ENCODE results near the gene TEKTIP1.

Gene TEKTIP1

DNA sequence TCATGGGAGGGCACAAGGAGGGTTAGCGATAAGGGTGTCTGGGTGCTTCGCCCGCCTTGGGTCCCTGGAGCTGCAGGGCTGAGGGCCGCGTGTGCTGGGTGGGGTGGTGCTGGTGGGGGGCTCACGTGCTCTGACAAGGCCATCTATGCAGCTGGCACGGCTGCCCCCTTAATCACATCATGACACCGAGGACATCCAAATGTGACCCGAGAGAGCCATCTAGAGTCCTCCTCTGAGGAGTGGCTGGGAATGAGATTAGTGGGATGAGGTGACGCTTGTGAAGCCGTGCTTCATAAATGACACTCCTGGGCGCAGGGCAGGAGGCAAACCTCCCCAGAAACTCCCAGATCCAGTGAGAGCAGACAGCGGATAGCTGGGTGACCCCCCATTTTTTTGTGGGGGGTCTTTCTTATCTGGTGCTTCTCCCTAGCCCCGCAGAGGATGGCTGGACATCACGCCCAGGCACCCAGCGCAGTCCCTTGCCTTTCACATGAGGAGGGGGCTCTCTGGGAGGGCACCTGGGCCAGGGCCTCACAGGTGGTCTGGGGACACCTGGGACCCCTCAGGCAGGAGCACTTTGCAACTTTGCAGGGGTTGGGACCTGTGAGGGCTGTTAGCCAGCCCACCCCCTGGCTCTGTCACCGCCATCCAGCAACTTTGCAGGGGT lies 26.3 kb upstream of the TEKTIP1 start:
- H3K4me1 ChIP-seq: peaks cover 66 to 92% (median 84%) of the 10 kb centered on the region in 10 experiments
- no peak overlapping the region for H3K4me3 ChIP-seq
- no peak overlapping the region for H3K27ac ChIP-seq
- peaks cover 97 to 99% (median 98%) of the 10 kb centered on the region in 11 experiments for H4K20me1 ChIP-seq
- peak overlapping the region in 9 of 11 experiments; percentile 8 to 97 (median 87); a peak in 12 of 22 replicates for H3K4me2 ChIP-seq
- no peak for TF ChIP-seq Cebpa-rat (IDR thresholded peaks at IDR 0.05)
- peaks cover 19 to 62% (median 42%) of the 10 kb centered on the region in 11 experiments for H3K36me3 ChIP-seq
- H3K27me3 ChIP-seq: no peaks in the 10 kb centered on the region
- peak overlapping the region in 3 of 11 experiments; percentile 1 to 46 (median 14); a peak in 3 of 22 replicates for H3K9ac ChIP-seq
- no peaks in the 10 kb centered on the region for H3K9me3 ChIP-seq (replicated peaks in 1 of 11)

DNA sequence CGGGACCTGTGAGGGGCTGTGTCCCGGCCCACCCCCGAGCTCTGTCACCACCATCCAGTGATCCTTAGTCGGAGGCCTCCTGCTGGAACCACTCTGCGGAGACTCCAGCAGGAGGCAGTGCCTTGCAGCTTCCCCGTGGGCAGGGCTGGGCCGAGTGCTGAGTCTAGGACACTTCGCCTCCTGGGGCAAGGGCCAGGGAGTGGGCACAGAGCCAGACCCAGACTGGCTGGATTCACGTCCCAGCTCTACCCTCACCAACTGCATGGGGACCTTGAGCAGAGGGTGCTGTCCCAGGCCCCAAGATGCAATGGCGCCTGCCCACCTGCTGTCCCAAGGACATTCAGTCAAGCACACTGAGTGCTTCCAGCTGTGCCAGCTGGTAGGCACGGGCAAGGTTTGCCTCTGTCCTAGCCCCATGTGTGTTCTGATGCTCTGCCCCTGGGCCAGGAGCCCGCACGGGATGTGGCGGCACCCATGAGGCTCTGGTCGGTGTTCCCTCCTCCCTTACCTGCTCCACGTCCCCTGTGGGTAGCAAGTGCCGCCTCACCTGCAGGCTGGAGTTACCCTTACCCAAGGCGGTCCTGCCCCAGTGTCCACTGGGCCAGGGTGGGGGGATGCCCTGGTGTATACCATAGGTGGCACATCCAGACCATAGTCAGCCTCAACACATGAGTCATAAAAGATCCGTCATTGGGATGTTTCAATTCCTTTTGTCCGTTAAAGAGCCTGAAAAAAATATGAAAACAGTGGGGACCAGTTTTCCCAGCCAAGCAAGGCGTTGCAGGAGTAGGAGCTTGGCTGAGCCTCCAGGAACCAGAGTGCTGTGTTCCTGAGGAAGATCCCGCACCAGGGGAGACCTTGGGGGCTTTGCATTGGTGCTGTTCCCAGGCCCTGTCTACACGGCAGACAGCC lies 25.5 kb upstream of the TEKTIP1 start:
- peaks cover 19 to 59% (median 40%) of the 10 kb centered on the region in 11 experiments for H3K36me3 ChIP-seq
- H3K4me3 ChIP-seq: no peak overlapping the region

DNA sequence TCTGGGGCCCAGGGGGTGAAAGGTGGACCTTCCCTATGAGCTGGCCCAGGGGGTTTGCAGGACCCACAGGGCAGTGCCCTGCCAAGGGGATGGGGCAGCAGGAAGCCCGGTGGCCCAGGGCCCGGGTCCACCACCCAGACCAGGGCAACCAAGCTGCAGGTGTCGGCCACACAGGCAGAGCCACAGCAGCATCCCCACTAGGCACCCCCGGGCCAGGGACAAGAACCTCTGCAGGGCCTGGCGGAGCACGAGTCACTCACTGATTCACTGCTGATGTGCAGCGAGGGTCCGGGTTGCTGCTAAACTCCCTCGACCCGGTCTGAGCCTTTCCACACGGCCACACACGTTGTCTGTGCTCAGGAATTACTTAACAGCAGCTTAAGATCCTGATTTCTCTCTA lies 24.0 kb upstream of the TEKTIP1 start:
- no peak overlapping the region for H3K4me3 ChIP-seq
- peak overlapping the region; percentile 24 to 97 (median 84); a peak in 21 of 22 replicates for H3K4me2 ChIP-seq
- peaks cover 100% of the 10 kb centered on the region in 11 experiments for H4K20me1 ChIP-seq
- no peaks in the 10 kb centered on the region for H3K9me3 ChIP-seq (replicated peaks in 1 of 11)
- peaks cover 8 to 64% (median 26%) of the 10 kb centered on the region in 11 experiments for H3K36me3 ChIP-seq
- no peaks in the 10 kb centered on the region for H3K27me3 ChIP-seq
- no peak for TF ChIP-seq Cebpa-rat (IDR thresholded peaks at IDR 0.05)
- peak overlapping the region in 1 of 11 experiments; percentile 25; a peak in 1 of 22 replicates for H3K27ac ChIP-seq
- peak overlapping the region in 8 of 11 experiments; percentile 1 to 65 (median 41); a peak in 10 of 22 replicates for H3K9ac ChIP-seq
- H3K4me1 ChIP-seq: peaks cover 71 to 92% (median 86%) of the 10 kb centered on the region in 10 experiments

More for the DNA sequence above, 25.5 kb upstream of the TEKTIP1 start:
- no peaks in the 10 kb centered on the region for H3K27me3 ChIP-seq
- peaks cover 100% of the 10 kb centered on the region in 11 experiments for H4K20me1 ChIP-seq
- peaks cover 67 to 92% (median 84%) of the 10 kb centered on the region in 10 experiments for H3K4me1 ChIP-seq
- H3K9me3 ChIP-seq (replicated peaks in 1 of 11): no peaks in the 10 kb centered on the region
- peak overlapping the region in 4 of 11 experiments; percentile 13 to 47 (median 20); a peak in 4 of 22 replicates for H3K9ac ChIP-seq
- H3K4me2 ChIP-seq: peak overlapping the region; percentile 8 to 97 (median 83); a peak in 17 of 22 replicates
- H3K27ac ChIP-seq: no peak overlapping the region
- no peak for TF ChIP-seq Cebpa-rat (IDR thresholded peaks at IDR 0.05)

- H3K9ac ChIP-seq: peak overlapping the region in 10 of 11 experiments; percentile 4 to 60 (median 30); a peak in 13 of 22 replicates
- H3K36me3 ChIP-seq: peaks cover 0 to 58% (median 15%) of the 10 kb centered on the region in 11 experiments; a peak in 20 of 22 replicates
- TF ChIP-seq Cebpa-rat (IDR thresholded peaks at IDR 0.05): no peak
- H3K27ac ChIP-seq: peak overlapping the region in 6 of 11 experiments; percentile 27 to 68 (median 53); a peak in 9 of 22 replicates
- H3K9me3 ChIP-seq (replicated peaks in 1 of 11): no peaks in the 10 kb centered on the region
- no peaks in the 10 kb centered on the region for H3K27me3 ChIP-seq
- peaks cover 100% of the 10 kb centered on the region in 11 experiments for H4K20me1 ChIP-seq
- peak overlapping the region; percentile 57 to 97 (median 84) for H3K4me2 ChIP-seq
- H3K4me3 ChIP-seq: peak overlapping the region in 1 of 10 experiments; percentile 44; a peak in 3 of 20 replicates
- H3K4me1 ChIP-seq: peaks cover 82 to 98% (median 95%) of the 10 kb centered on the region in 10 experiments
Measured at GRCh38 chr19:3515891-3516422, 23.0 kb upstream of the TEKTIP1 start.

DNA sequence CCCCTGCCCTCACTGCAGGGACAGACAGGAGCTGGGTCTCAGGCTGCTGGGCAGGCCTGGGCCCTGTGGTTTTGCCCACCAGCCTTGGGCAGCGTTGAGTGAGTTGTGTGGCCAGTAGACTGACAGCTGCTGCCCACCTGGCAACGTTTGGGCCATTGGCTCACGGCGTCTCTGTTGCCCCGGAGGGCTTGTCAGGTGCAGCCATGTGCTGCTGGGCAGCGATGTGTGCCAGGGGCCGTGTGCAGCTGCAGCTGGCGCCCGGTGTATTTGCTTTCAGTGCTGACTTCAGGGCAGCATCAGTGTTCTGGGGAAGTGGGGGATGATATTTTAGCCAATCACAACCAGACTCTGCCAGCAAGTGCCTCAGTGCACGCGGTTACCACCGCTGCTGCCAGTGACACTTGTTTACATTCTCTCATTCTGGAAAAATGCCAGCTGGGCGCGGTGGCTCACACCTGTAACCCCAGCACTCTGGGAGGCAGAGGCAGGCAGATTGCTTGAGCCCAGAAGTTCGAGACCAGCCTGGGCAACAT lies 22.2 kb upstream of the TEKTIP1 start:
- Histone ChIP-seq H4K20me1 (peaks cover 100% of the 10 kb centered on the region in 11 experiments), H3K4me1 (peaks cover 85 to 100% (median 95%) of the 10 kb centered on the region in 10 experiments), H3K4me3 (peak overlapping the region in 1 of 10 experiments; percentile 44; a peak in 3 of 20 replicates), H3K4me2 (peak overlapping the region; percentile 57 to 97 (median 84)), H3K27me3 (no peaks in the 10 kb centered on the region), H3K9ac (peak overlapping the region in 9 of 11 experiments; percentile 4 to 60 (median 32); a peak in 12 of 22 replicates), H3K9me3 (replicated peaks in 1 of 11) (no peaks in the 10 kb centered on the region), H3K36me3 (peaks cover 0 to 57% (median 11%) of the 10 kb centered on the region in 11 experiments; a peak in 18 of 22 replicates), H3K27ac (peak overlapping the region in 7 of 11 experiments; percentile 6 to 68 (median 51); a peak in 10 of 22 replicates)
- TF ChIP-seq Cebpa-rat (IDR thresholded peaks at IDR 0.05): no peak

GRCh38 chr19:3517638-3518037 lies 21.3 kb upstream of the TEKTIP1 start:
- no peak overlapping the region for H3K27ac ChIP-seq
- peaks cover 84 to 99% (median 95%) of the 10 kb centered on the region in 10 experiments for H3K4me1 ChIP-seq
- TF ChIP-seq Cebpa-rat (IDR thresholded peaks at IDR 0.05): no peak
- H3K9me3 ChIP-seq (replicated peaks in 1 of 11): no peaks in the 10 kb centered on the region
- H3K9ac ChIP-seq: peak overlapping the region in 2 of 11 experiments; percentile 4 to 30; a peak in 1 of 22 replicates
- no peak overlapping the region for H3K4me3 ChIP-seq
- peak overlapping the region; percentile 57 to 97 (median 84); a peak in 21 of 22 replicates for H3K4me2 ChIP-seq
- peaks cover 8 to 57% (median 19%) of the 10 kb centered on the region in 11 experiments; a peak in 17 of 22 replicates for H3K36me3 ChIP-seq
- peaks cover 100% of the 10 kb centered on the region in 11 experiments for H4K20me1 ChIP-seq
- no peaks in the 10 kb centered on the region for H3K27me3 ChIP-seq

DNA sequence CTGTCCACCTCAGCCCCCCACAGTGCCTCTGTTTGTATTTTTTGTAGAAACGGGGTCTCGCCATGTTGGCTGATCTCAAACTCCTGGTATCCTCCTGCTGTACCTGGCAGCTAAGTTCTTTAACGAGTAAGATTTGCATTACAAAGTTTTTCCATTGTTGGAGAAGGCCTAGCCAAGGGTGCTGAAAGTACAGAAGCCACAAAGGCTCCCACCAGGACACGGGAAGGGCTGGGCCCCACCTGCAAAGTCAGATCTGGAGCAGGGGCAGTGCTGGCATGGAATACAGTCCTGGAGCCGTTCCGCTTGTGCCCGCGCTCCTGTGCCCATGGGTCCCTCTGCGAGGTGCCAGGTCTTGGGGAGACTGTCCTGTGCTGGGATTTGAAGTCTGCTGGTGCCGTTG lies 20.7 kb upstream of the TEKTIP1 start:
- Histone ChIP-seq H3K4me1 (peaks cover 78 to 95% (median 88%) of the 10 kb centered on the region in 10 experiments), H3K4me2 (peak overlapping the region; percentile 62 to 97 (median 84)), H3K27me3 (no peaks in the 10 kb centered on the region), H3K9me3 (replicated peaks in 1 of 11) (no peaks in the 10 kb centered on the region), H4K20me1 (peaks cover 100% of the 10 kb centered on the region in 11 experiments), H3K4me3 (no peak overlapping the region), H3K27ac (no peak overlapping the region), H3K9ac (peak overlapping the region in 4 of 11 experiments; percentile 19 to 60 (median 42); a peak in 4 of 22 replicates), H3K36me3 (peaks cover 12 to 57% (median 25%) of the 10 kb centered on the region in 11 experiments; a peak in 21 of 22 replicates)
- no peak for TF ChIP-seq Cebpa-rat (IDR thresholded peaks at IDR 0.05)

DNA sequence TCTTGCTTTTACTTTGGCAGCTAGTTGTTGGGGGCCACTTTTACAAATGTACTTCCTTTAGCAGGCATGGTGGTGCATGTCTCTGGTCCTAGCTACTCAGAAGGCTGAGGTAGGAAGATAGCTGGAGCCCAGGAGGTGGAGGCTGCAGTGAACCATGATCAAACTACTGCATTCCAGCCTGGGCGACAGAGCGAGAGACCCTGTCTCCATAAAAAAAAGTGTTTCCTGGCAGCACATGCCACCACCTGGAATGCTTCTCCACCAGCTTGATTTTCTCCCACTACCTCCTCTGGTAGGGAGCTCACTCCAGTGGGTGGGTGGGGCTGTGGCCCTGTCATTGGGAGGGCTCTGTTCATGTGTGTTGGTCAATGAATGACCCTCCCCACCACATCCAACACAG lies 20.3 kb upstream of the TEKTIP1 start:
- H3K9me3 ChIP-seq (replicated peaks in 1 of 11): no peaks in the 10 kb centered on the region
- no peak overlapping the region for H3K27ac ChIP-seq
- TF ChIP-seq Cebpa-rat (IDR thresholded peaks at IDR 0.05): no peak
- H3K27me3 ChIP-seq: no peaks in the 10 kb centered on the region
- H3K4me3 ChIP-seq: peak overlapping the region in 2 of 10 experiments; percentile 14 to 32; a peak in 1 of 20 replicates
- H3K4me2 ChIP-seq: peak overlapping the region; percentile 62 to 97 (median 84)
- peaks cover 16 to 59% (median 25%) of the 10 kb centered on the region in 11 experiments; a peak in 21 of 22 replicates for H3K36me3 ChIP-seq
- H3K9ac ChIP-seq: peak overlapping the region in 8 of 11 experiments; percentile 7 to 60 (median 47); a peak in 12 of 22 replicates
- H3K4me1 ChIP-seq: peaks cover 74 to 91% (median 84%) of the 10 kb centered on the region in 10 experiments
- peaks cover 100% of the 10 kb centered on the region in 11 experiments for H4K20me1 ChIP-seq

Measured in BLaER1 treated with 17β-estradiol and CSF1 and Interleukin-3, amounts not matched to agents 10 nM and 100 nM (cell line).